ENCODE measurements around the gene ST6GALNAC3.
"Not testable (repeated sequence)": the region's sequence is repeated elsewhere in the genome, so short reads cannot be mapped to it uniquely, and the experiment has no call there.

Gene ST6GALNAC3

DNA sequence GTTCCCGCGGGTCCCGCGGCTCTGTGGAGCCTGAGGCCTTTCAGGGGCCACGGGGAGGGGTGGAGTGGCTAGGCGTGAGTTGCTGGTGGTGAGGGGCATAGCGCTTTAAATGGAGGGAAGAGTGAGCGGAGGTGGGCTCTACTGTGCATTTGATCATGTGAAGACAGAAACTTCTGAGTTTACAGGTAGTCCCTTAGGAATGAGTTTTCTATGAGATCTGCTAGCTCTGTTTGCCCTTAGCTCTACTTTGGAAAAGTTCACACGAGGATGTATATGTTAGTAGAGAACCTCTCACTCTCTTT lies 593 bp downstream of the ST6GALNAC3 start:
- DNase-seq (ENCODE audit: low read depth): no peak

DNA sequence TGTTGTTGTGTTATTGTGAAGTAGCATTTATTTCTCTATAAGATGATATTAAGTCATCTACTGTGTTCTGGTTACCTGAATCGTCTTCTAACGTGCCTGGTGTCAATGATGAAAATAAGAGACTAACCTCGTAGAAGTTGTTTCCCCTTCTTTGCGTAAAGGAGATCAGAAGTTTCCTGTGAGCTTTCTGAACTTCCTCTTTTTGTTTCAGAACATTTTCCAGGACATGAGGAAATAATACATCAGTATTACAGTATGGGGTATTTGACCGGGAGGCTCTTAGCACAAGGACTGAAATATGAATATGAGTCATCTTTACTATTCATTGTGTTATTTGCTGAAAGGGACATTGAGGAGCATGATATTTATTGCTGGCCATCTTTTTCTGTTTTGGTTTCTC lies 1.3 kb downstream of the ST6GALNAC3 start:
- DNase-seq (ENCODE audit: low read depth): no peak

DNA sequence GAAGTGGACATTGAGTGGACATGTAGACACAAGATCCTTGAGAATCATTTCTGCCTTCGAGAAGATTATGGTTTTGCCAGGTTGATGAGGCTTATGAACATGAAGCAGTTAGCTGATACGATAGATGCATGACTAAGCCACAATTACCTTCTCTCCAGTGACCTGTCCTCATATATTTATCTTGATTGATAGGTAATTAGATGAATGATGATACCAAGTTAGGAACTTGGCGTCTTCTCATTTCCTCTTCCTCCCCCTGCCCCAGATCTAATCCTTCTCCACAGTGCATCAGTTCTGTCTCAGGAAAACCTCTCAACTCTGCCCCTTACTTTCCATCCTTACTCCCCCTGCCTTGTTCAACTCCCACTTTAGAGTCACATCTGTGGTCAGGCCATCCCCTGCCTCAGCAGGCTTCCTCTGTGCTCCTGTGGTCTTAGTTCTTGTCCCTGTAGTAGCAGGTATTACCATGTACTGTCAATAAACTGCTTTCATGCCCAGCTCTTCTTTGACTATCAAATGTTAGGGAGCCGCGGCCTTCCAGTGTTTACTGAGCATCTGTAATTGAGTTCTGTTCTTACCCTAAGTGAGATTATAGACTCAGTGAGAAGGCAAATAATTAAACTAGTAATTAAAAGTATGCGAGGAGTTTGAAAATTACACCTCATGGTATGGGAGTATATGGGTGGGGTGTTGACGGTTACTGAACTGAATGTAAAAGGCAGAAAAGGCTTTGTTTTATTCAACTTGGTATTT lies 5.1 kb downstream of the ST6GALNAC3 start:
- no peak for DNase-seq (ENCODE audit: low read depth)

GRCh38 chr1:76080552-76081079 lies 6.1 kb downstream of the ST6GALNAC3 start:
- no peak for DNase-seq (ENCODE audit: low read depth)

GRCh38 chr1:76082062-76082461 lies 7.5 kb downstream of the ST6GALNAC3 start:
- DNase-seq (ENCODE audit: low read depth): no peak

- no peak for DNase-seq (ENCODE audit: low read depth)
Observed at GRCh38 chr1:76083189-76083588, 8.6 kb downstream of the ST6GALNAC3 start.

DNA sequence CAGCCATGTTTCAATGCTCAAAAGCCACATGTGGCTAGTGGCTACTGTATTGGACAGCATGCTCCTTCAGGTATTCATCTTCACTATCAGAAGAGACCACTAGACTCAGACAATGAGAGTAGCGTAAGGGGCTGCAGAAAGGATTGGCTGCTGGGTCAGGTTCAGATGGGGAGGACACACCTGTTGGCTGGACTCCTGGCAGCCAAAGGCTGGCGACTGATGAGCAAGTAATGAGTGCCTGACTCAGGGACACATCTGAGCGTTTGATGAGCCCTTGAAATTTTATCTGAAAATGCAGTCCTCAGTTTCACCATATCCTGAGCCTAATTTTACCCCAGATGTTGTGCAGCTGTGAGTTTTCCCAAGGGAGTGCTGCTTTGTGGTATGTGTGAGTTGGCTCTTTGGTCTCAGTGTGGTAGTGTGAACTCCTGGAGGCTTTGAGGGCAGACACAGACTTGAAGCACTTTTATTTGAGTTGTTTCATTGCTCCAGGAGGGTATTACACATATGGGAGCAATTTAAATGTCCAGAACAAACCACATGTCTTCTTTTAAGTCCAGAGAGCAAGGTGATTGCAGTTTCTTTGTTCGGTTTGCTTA lies 9.6 kb downstream of the ST6GALNAC3 start:
- no peak for DNase-seq (ENCODE audit: low read depth)

- DNase-seq (ENCODE audit: low read depth): no peak
Observed at GRCh38 chr1:76084685-76085084, 10.1 kb downstream of the ST6GALNAC3 start.

DNA sequence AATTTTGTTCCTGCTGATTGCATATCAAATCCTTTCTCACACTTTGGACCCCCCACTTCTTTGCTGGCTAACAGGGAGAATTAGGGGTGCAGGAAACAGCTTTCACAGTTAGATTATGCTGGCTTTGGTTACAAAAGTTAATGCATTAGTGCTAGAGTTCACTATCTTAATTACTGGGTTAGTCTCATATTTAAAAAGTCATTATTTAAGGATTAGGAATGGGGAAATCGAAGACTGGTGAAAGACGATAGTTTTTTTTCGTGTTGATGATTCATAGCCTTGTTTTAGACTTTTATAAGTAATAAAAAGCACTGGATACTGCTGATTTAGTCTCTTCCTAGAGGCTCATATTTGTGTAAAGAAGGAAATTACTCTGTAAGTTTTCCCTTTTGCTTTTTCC lies 11.6 kb downstream of the ST6GALNAC3 start:
- DNase-seq (ENCODE audit: low read depth): no peak

DNA sequence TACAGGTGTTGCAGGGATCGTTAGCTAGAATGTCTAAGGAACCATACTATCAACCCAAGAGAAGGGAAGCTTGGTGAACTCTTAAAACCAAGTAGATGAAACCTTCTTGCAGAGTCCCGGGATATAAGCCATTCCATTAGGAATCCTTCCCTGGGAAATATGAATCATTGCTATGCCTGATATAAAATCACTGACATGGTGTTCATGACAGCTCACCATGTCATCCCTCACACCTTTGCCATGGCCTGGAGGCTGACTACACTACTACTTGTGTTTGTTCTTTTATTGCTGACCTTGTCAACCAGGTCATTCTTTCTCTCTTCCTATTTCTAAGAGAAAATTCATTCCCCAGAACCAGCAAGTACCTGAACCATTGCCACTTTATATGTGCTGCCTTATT lies 12.1 kb downstream of the ST6GALNAC3 start:
- DNase-seq (ENCODE audit: low read depth): no peak

- DNase-seq (ENCODE audit: low read depth): no peak
Observed at GRCh38 chr1:76090283-76091203, 16.0 kb downstream of the ST6GALNAC3 start.

DNA sequence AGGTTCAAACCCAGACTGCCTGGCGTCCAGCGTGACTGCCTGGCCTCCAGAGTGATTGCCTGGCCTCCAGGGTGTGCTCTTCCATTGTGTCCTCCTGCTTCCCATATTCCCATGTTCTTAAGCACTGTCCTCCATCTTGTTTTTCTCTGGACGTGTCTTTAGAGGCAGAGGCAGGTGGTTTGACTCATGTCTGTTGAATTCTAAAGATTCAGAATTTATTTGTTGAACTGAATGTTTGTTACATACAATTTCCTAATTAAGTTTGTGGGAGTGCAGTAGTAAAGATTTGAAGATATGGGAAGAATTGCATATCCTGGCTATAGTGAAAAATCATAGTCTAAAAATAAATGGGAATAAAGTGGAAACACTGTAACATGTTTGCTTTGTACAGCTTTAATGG lies 18.3 kb downstream of the ST6GALNAC3 start:
- no peak for DNase-seq (ENCODE audit: low read depth)

- DNase-seq (ENCODE audit: low read depth): no peak
Observed at GRCh38 chr1:76093522-76094312, 19.2 kb downstream of the ST6GALNAC3 start.

DNA sequence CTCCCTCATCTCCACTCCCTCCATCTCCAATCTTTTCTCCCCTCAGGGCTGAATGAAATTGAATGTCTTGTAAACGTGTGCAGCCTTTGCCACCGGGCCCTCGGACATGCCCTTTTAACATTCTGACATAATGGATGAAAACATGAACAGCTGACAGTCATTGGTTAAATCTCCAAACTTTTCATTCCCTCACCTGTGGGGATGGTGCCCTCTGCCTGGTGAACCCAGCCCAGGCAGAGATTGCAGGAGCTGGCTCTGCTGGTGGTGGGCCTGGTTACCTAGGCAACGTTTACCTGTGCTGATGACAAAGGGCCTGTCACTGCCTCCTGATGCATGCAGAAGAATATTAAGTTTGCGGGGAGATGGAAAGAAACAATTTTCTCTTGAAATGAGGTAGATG lies 21.3 kb downstream of the ST6GALNAC3 start:
- DNase-seq (ENCODE audit: low read depth): no peak

DNA sequence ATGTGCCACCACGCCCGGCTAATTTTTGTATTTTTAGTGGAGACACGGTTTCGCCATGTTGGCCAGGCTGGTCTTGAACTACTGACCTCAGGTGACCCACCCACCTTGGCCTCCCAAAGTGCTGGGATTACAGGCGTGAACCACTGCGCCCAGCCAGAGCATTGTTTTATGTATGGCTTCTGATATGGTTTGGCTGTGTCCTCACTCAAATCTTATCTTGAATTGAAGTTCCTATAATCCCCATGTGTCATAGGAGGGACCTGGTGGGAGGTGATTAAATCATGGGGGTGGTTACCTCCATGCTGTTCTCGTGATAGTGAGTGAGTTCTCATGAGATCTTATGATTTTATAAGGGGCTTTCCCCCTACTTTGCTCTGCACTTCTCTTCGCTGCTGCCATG lies 22.5 kb downstream of the ST6GALNAC3 start:
- not testable (repeated sequence) for DNase-seq (ENCODE audit: low read depth)

- DNase-seq (ENCODE audit: low read depth): no peak
Observed at GRCh38 chr1:76098845-76099244, 24.3 kb downstream of the ST6GALNAC3 start.

DNA sequence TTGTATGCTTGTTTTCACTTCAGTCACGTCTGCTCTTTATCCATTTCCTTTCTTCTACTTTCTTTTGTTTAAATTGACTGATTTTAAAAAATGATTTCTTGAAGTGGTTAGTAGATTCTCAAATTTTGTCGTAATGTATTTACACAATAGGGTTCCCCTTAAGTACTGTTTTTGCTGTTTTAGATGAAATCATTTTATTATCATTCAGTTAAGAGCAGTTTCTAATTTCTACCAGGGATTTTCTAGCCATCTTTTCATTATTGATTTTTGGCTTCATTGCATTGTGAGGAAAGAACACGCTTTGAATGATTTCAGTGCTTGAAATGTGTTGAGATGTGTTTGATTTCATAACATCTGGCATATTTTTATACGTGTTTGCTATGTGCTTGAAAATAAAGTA lies 27.0 kb downstream of the ST6GALNAC3 start:
- no peak for DNase-seq (ENCODE audit: low read depth)

GRCh38 chr1:76102046-76102445 lies 27.5 kb downstream of the ST6GALNAC3 start:
- DNase-seq (ENCODE audit: low read depth): no peak

DNA sequence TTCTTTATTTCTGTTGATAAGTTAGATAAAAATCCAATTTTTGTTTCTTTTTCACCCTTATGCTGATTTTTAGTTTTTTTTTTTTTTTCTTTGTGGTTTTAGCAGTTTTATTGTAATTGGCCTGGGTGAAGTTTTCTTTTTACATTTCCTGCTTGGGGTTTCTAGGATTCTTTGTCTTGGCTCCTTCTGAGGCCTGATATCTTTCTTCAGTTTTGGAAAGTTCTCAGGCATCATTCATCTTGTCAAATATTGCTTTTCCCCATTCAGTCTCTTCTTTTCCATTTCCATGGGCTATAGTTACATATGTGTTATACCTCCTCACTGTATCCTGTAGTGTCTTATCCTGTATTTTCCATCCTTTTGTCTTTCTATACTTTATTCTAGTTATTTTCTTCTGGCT lies 28.5 kb downstream of the ST6GALNAC3 start:
- DNase-seq (ENCODE audit: low read depth): no peak

DNA sequence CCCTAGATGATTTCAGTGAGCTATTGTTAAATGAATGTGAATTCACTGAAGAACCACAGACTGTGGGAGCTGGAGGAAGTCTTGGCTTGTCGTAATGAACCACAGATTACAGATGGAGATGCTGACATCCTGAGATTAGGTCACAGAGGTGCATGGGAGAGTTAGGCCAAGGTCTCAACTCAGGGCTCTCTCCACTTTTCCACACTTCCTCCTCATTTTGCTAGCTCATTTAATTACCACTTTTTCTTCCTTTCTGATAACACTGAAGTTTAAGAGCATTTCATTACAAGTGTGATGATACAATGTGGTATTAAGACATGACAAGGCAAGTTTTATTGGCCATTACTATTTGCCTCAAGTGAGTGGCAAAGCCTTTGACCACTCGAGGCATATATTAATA lies 30.8 kb downstream of the ST6GALNAC3 start:
- no peak for DNase-seq (ENCODE audit: low read depth)

DNA sequence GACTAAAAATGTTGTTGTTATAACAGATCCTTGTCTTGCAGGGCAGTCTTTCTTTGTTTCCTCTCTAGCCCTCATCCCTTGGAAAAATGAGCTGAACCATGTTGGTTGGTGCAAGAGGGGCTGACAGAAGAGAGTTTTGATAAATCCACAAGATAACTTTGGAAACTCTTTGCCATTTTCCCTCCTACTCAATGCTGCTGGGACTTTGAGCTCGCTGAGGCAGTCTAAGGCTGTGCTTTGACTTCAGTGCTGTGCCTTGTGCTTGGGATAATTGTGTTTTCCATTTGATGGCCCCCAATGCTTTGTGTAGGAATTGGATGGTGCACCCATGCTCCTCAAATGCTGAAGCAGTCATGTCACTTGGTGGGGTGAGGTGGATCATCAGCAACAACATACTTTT lies 31.7 kb downstream of the ST6GALNAC3 start:
- no peak for DNase-seq (ENCODE audit: low read depth)

DNA sequence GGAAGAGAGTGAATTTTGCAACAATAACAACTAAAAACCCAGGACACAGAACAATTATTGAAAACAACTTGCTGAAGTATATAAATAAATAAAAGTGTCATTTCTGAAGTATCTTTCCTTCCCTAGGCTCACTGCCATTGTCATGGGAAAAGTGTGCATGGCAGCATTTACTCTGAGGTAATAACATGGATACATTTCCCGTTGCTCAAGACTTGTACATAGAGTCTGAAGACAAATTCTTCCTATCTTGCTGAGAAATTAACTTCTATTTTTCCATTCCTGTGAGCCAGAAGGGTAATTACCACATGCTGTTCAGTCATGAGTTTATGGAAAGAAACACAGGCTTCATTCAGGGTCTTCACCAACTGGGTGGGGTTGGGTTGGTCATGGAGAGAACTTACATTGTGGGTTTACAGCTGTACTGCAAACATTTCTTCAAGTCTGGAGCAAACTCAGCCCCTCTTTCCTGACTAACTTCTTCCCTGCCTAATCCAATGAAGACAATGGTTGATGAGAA lies 32.2 kb downstream of the ST6GALNAC3 start:
- no peak for DNase-seq (ENCODE audit: low read depth)
